Fibroblast of lung (primary cell): Measurements from ENCODE around the gene INHA. TPM values are rescaled to one million over a fixed set of nuclear protein-coding genes. Genes with fewer than 3 reads are reported as not detected.

Experiments
- DNase-seq, 2 donors: peaks; one replicate each; pipeline versions ENCODE4 v3.0.0 to v3.0.0-alpha.2; 2010; ENCODE audit warnings: low read depth in 2 of 2
- H2AFZ ChIP-seq: 2 replicates; pipeline ENCODE4 v1.5.1; 2012; ENCODE audit warnings: low read length, control low read depth, inconsistent platforms
- H3K27ac ChIP-seq: 2 replicates; pipeline ENCODE4 v1.5.1; 2011; ENCODE audit warnings: low read length, control low read depth; ENCODE audit not compliant: insufficient read depth
- H3K27me3 ChIP-seq: 2 replicates; pipeline ENCODE4 v1.5.1; 2011; ENCODE audit warnings: mild to moderate bottlenecking, low read length; ENCODE audit not compliant: control insufficient read depth, insufficient read depth
- H3K36me3 ChIP-seq: 2 replicates; pipeline ENCODE4 v1.5.1; 2011; ENCODE audit warnings: low read length; ENCODE audit not compliant: control insufficient read depth, insufficient read depth
- H3K4me1 ChIP-seq: 2 replicates; pipeline ENCODE4 v1.5.1; 2011; ENCODE audit warnings: low read length; ENCODE audit not compliant: control insufficient read depth, insufficient read depth; ENCODE audit errors: extremely low read depth
- H3K4me2 ChIP-seq: 2 replicates; pipeline ENCODE4 v1.5.1; 2011; ENCODE audit warnings: low read length, control low read depth; ENCODE audit not compliant: insufficient read depth; ENCODE audit errors: extremely low read depth
- H3K4me3 ChIP-seq, 4 experiments: fragments of 200-600 bp in 1 of 4; sonication (generic) in 1 of 4; replicated peaks in 1 of 4; 2 replicates each; pipeline ENCODE4 v1.5.1; 2011 to 2016; ENCODE audit warnings: low read length in 4 of 4, low read depth in 3 of 4, mild to moderate bottlenecking in 3 of 4, control low read depth in 2 of 4, inconsistent platforms in 1 of 4, mixed read lengths in 1 of 4; ENCODE audit not compliant: insufficient read depth in 1 of 4; ENCODE audit errors: control extremely low read depth in 1 of 4
- H3K79me2 ChIP-seq: 2 replicates; pipeline ENCODE4 v1.5.1; 2012; ENCODE audit warnings: mild to moderate bottlenecking, low read length, inconsistent platforms; ENCODE audit not compliant: control insufficient read depth, insufficient read depth
- H3K9ac ChIP-seq: 2 replicates; pipeline ENCODE4 v1.5.1; 2011; ENCODE audit warnings: mild to moderate bottlenecking, low read length, control low read depth; ENCODE audit not compliant: insufficient read depth
- H3K9me3 ChIP-seq: 2 replicates; pipeline ENCODE4 v1.5.1; 2012; ENCODE audit warnings: low read depth, low read length; ENCODE audit not compliant: control insufficient read depth, insufficient read depth
- H4K20me1 ChIP-seq: 2 replicates; pipeline ENCODE4 v1.5.1; 2011; ENCODE audit warnings: low read length; ENCODE audit not compliant: control insufficient read depth, insufficient read depth; ENCODE audit errors: extremely low read depth
- EZH2 ChIP-seq: IDR thresholded peaks from 2 replicates; pipeline ENCODE4 v1.5.1; 2012; ENCODE audit warnings: low read length, control low read depth, mild to moderate bottlenecking; ENCODE audit errors: missing control alignments
- polyA plus RNA-seq, 2 donors: library from polyadenylated mRNA; depleted of rRNA in 1 of 2; stranded (reverse) in 1 of 2; unstranded in 1 of 2; fragments of >200 nt; gene quantifications; 2 replicates each; pipeline ENCODE4 v1.2.1, GENCODE V29; 2011 to 2012; ENCODE audit warnings: missing spikeins in 1 of 2
- total RNA-seq: library from RNA; depleted of rRNA; stranded (reverse); fragments of >200 nt; gene quantifications from 2 replicates; pipeline ENCODE4 v1.2.1, GENCODE V29; 2014
- TF ChIP-seq, protein P1 (sequence below), 2 donors: IDR thresholded peaks in 1 of 2; conservative IDR thresholded peaks in 1 of 2; 1 replicate in 1 of 2; 2 replicates in 1 of 2; pipeline ENCODE4 v1.5.1; 2011 to 2012; ENCODE audit warnings: low read length in 2 of 2, control low read depth in 1 of 2, inconsistent platforms in 1 of 2, low read depth in 1 of 2, mild to moderate bottlenecking in 1 of 2

INHA gene
- total and polyA plus RNA-seq, 2 donors (not counting 1 experiment from before 2014, with no cell fraction given): 0.15 to 0.50 TPM

DNA sequence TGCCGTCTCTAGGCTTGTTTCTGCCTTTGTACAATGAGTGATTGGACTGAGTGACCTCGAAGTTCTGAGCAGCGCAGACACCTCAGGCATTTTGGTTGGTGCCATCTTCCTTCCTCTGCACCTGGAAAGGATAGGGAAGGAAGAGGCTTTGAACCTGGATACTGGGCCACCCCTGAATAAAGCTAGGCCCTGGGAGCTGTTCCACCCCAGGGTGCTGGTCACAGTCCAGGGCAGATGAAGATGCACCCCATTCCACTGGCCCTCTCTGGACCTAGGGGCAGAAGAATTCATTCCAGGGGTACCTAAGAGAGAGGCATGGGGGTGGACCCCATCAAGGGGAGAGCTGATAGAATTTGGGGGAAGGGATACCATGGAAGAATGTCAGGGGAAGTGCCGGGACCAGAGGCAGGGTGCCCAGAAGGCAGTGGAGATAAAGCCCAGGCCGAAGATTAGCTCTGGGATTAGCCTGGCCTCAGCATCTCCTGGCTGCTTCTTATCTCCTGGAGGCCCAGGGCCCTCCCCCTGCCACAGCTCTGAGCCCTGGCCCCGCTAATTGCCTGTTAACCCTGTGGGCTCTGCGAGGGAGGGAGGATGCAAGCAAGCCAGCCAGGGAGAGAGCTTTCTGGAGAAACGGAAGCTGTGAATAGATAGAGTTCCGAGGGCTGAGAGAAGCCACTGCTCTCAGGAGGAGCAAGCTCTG, 46.4 kb upstream of the INHA start:
- Histone ChIP-seq H3K4me1 (peaks cover 14% of the 10 kb centered on the region), H2AFZ (no peak overlapping the region), H3K27ac (no peak overlapping the region), H4K20me1 (no peaks in the 10 kb centered on the region), H3K4me3 (no peak overlapping the region), H3K4me2 (no peak overlapping the region), H3K27me3 (peaks cover 37% of the 10 kb centered on the region), H3K9ac (no peak overlapping the region), H3K79me2 (no peaks in the 10 kb centered on the region), H3K9me3 (no peaks in the 10 kb centered on the region), H3K36me3 (no peaks in the 10 kb centered on the region)
- TF ChIP-seq, protein P1, sequence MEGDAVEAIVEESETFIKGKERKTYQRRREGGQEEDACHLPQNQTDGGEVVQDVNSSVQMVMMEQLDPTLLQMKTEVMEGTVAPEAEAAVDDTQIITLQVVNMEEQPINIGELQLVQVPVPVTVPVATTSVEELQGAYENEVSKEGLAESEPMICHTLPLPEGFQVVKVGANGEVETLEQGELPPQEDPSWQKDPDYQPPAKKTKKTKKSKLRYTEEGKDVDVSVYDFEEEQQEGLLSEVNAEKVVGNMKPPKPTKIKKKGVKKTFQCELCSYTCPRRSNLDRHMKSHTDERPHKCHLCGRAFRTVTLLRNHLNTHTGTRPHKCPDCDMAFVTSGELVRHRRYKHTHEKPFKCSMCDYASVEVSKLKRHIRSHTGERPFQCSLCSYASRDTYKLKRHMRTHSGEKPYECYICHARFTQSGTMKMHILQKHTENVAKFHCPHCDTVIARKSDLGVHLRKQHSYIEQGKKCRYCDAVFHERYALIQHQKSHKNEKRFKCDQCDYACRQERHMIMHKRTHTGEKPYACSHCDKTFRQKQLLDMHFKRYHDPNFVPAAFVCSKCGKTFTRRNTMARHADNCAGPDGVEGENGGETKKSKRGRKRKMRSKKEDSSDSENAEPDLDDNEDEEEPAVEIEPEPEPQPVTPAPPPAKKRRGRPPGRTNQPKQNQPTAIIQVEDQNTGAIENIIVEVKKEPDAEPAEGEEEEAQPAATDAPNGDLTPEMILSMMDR (conservative IDR thresholded peaks at IDR 0.05 in 1 of 2, IDR thresholded peaks at IDR 0.05 in 1 of 2; ENCODE audit: low read depth in 1 of 2, low read length in 2 of 2): no peak
- TF ChIP-seq EZH2: no peak
- peak in 1 of 2 donors; percentile 32 for DNase-seq

DNA sequence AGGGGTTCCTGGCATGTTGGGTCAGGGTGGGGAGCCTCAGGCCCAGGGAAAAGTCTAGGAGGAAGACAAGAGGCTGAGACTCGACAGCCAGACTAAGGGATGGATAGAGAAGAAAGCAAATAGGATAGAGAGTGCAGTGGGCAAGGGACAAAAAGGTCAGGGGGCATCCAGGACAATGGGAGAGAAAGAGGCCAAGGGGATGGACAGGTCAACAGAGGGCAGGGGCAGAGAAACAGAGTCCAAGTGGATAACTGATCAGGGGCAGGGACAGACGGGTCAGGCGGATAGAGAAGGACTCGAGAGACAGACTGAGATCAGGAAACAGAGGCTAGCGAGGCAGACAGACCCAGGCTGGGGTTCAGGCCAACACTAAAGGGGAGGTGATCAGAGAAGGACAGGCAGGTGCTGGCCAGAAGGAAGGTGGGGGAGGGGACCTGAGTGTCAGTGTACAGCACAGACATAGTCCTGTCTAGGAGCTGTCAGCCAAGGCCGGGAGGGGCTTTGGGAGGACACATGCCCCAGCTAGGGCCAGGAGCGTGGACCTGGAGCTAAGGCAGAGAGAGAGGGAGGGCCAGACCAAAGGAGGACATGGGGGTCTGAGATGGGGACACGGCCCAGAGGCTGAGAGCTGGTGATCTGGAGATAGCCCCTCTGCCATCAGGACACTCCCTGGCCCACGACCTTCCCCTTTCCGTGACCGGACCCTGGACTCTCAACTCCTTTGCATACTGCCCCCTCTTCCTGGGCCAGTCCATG, 45.6 kb upstream of the INHA start:
- Histone ChIP-seq H3K79me2 (no peaks in the 10 kb centered on the region), H3K4me2 (no peak overlapping the region), H4K20me1 (no peaks in the 10 kb centered on the region), H3K4me1 (peaks cover 9% of the 10 kb centered on the region), H3K4me3 (no peak overlapping the region), H3K27me3 (peaks cover 39% of the 10 kb centered on the region), H3K9ac (no peak overlapping the region), H2AFZ (no peak overlapping the region), H3K36me3 (no peaks in the 10 kb centered on the region), H3K27ac (no peak overlapping the region), H3K9me3 (no peaks in the 10 kb centered on the region)
- TF ChIP-seq, protein P1 (conservative IDR thresholded peaks at IDR 0.05 in 1 of 2, IDR thresholded peaks at IDR 0.05 in 1 of 2; ENCODE audit: low read depth in 1 of 2, low read length in 2 of 2): no peak
- DNase-seq: no peak

DNA sequence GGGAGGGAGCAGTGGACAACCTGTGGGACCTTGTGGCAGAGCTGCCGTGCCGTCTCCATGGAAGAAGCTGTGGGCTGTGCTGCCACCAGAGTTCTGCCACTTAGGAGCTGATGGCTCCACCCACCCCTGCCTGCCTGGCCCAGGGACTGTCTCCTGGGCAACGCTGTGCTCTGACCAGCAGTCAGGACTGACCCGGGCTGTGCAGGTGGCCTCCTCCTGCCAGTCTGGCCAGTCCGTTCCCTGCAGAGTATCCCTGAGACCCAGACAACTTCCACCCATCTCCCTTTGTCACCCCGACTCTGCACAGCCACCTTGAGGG, 45.1 kb upstream of the INHA start:
- Histone ChIP-seq H3K27ac (no peak overlapping the region), H3K4me1 (peaks cover 4% of the 10 kb centered on the region)

More for the DNA sequence above, 45.1 kb upstream of the INHA start:
- TF ChIP-seq, protein P1 (conservative IDR thresholded peaks at IDR 0.05 in 1 of 2, IDR thresholded peaks at IDR 0.05 in 1 of 2; ENCODE audit: low read depth in 1 of 2, low read length in 2 of 2): no peak
- TF ChIP-seq EZH2: no peak
- Histone ChIP-seq H3K9me3 (no peaks in the 10 kb centered on the region), H3K9ac (no peak overlapping the region), H3K79me2 (no peaks in the 10 kb centered on the region), H3K4me3 (no peak overlapping the region), H2AFZ (no peak overlapping the region), H3K4me2 (no peak overlapping the region), H3K36me3 (no peaks in the 10 kb centered on the region), H4K20me1 (no peaks in the 10 kb centered on the region), H3K27me3 (peaks cover 41% of the 10 kb centered on the region)
- DNase-seq: no peak
